HG03354 (cell line): ENCODE data around the gene AKAP11.
A peak's percentile ranks its signal among the peaks of the same experiment; 100 is the strongest.

Experiments
- ATAC-seq: cut with Tn5 transposase; IDR thresholded peaks from one replicate; pipeline ENCODE4 v1.9.1; 2021; ENCODE audit warnings: mild to moderate bottlenecking; ENCODE audit not compliant: unreplicated experiment, poor library complexity, severe bottlenecking

The AKAP11 gene

DNA sequence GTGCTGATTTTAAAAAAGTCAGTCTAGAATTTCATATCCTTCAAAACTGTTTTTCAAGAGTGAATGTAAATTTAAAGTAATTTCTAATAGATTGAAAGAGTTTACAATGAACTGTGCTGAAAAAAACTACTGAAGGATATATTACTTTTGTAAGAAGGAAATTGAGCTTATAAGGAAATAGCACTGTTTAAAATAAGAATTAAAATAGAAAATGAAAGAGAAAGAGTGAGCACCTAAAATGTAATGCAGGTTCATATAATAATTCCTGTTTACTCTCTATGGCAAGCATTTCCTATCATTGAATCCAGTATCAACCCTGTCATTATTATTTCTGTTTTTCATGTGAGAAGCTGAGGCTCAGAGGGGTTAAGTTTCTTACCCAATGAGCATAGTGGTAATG, 57.3 kb downstream of the AKAP11 start:
- no peak for ATAC-seq

DNA sequence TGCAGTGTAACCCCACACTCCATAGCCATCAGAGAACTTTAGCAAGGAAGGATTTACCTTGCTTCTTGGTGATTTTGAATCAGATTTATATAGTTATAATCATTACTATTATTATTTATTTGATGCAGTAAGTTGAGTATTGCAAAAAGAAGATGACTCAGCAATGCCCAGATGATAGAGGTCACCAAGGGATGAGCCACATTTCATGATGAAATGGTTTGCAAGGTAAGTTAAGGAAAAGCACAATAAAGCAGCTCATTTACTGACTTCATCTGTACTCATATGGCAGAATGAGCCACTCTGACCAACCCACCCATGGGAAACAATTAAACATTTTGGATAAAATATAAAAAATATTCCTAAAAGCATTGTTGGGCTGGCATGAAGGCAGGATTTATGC, 59.1 kb downstream of the AKAP11 start:
- ATAC-seq, result no peak

DNA sequence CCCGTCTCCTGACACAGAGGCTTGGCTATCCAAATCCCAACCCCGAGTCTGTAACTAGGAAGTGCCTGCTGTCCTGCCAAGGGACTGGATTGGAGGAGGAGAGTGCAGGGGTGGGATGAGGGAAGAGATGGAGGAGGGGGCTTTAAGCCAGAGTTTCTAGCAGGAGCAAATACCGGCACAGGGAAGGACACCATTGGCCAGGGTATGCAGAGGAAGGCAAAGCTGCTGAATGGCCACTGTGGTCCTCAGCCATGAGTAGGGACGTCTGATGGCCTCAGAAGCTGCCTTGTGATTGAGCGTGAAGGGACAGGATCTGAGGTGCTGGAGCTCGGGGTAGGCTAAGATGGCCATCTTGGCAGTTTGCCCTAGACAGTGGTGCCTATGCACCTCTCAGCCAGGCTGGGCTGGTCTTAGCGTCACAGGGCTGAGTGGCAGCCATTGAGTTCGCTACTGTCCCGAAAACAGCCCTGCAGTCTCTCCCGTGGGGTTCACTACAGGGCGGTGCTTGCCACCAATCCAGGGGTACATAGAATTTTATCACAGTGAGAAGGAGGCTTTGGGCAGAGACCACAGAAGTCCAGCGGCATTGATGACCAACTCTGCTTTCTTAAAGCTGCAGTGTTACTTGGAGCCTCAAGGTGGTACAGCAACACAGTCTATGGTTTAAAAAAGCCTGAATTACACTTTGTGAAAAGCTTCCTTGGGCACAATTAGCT, 61.8 kb downstream of the AKAP11 start:
- ATAC-seq, result peak; percentile 81

DNA sequence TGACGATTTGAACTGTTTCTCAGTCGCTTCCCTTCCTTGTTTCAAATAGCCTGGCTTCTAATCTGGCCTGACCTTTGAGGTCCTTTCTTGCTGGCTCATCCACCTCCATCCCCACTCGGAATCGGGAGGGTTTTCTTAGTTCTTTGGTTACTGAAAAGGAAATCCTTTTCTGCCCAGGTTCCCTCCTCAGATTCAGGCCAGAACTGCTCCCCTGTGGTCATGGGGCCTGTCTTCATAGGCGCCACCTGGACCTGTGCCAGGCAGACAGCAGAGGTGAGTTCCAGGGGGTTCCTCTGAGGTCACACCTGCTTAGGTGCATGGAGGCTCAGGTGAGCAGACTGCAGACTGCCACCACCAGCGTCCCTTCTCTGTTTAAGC, 62.4 kb downstream of the AKAP11 start:
- peak; percentile 38 for ATAC-seq

DNA sequence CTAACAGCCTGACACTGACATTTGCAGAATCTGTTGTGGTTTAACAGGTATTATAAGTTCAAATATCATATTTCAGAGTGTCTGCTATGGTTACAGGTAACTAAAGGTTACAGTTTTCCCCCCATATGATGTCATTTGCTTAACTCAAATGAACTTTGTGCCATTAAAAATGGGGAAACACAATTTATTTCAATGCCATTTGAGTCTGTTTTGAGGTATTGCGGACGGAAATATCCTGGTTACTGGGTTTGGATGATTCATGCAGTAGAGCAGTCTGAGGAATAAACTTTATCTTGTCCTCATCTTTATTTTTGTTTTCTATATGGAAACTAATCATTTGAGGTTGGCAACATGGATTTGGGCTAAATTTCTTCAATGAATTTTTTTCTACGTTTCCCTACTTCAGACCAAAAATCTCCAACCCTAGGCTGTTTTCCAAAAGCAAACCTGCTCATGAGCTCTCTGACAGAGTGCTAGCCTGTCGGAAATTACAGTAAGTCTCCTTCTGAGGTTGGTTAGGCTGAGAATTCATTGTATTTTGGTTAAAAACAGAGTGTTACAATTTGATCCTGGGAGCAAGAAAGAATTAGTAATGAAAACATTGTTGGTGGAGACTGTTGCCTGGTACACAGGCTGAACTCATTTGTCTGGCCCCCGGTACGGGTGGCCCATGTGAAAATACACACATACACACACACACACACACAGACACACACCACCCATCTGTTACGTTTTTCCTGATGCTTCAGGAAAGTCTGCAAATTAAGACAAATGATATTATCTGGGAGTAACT, 66.1 kb downstream of the AKAP11 start:
- ATAC-seq, result no peak

DNA sequence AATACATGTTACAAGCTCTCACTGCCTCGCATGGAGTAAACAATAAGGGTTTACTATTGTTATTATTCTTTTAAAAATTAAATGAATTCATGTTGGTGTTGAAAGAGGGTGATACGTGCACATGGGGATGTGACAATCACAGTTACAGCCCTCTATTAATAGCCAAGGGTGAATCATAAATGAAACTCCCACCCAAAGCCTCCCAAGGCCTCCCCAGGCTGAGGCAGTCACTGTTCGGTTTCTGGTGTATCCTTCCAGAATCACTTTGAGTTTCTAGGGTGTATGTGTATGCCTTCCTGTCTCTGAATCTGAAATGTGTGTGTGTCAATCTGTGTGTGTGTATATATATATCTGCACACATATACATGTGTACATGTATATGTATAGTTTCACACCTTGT, 73.4 kb downstream of the AKAP11 start:
- no peak for ATAC-seq

DNA sequence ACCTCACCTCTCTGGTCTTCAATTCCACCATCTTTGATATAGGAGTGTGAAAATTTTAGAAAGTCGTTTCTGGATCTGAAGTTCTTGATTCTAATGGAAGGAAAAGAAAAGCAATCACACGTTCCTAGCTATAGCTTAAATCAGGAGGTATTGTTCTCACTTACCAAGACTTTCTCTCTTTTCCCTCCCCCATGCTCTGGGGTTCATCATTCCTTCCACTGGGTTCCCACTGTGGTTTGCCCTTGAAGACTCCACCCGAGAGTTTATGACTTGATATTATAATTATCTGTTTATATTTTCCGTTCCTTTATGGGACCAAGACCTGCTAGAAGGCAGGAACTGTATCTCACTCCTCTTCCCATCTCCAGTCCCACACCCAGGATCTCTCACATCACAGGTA, 76.6 kb downstream of the AKAP11 start:
- no peak for ATAC-seq

DNA sequence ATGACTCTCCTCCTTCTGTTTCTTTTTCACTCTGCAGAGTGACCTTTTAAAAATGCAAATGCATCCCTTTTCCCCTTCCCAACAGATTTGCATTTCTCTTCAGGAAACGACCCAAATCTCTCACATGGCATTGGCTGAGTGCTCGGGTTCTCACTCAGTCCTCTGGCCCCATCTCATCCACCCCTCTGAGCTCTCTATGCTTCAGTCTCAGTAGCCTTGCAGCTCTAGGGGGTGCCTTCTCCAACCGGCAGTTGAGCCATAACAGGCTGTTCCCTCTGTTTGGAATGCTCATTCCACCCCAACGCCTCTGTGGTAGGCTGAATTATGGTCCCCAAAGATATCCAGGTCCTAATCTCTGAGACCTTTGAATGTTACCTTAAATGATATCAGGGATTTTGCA, 78.2 kb downstream of the AKAP11 start:
- no peak for ATAC-seq

DNA sequence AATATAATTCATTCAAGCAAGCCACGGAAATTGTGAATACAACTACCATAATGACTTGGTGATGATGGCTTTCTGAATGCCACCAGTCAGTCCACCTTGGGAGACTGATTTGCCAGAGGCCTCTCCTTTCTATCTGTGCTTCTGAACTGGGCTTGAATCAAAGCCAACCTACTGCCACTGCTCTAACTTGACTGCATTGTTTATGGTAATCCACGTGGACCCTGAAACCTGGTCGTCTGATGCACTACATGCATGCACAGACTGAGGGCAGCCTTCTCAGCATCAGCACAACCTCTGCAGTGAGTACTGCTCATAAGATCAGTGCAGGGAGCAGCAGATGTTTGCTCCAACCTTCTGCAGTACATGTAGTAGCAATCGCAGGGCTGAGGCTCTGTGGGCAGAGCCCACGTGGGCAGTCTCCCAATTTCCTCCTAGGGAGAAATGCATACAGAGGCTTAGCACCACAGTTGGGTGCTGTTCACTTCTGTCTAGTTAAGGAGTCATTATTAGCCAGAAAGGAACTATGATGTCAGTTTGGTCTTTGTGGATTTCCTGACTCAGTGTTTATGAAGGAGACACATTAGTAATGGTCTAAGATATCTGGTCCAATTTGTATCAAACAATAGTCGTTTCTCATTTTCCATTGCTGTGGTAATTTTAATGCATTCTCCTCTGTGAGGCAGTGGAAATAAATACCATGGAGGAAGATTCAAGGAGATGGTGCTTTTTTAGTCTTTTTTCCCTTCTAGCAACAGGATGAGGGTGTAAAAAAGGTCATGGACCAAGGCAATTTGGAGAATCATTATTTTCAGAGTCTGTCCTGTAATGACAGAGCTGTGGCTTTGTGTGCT, 82.5 kb downstream of the AKAP11 start:
- peak; percentile 92 for ATAC-seq

DNA sequence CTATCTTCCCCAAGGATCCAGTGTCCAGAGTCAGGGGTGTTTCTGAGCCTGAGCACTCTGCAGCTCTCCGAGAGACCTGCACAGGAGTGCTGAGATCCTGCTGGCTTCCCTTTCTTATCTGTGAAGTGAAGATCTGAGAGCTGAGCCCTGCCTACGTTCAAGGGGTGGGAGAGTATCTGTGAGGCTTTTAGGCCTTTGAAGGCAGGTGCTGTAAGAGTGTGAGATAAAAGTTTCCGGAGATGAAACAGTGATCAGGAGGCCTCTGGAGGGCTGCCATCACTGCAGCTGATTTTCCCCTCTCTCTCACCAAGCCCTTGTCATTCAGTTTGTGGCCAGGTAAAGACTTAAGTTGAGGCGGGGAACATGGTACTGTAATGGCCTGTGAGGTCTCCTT, 83.1 kb downstream of the AKAP11 start:
- no peak for ATAC-seq

DNA sequence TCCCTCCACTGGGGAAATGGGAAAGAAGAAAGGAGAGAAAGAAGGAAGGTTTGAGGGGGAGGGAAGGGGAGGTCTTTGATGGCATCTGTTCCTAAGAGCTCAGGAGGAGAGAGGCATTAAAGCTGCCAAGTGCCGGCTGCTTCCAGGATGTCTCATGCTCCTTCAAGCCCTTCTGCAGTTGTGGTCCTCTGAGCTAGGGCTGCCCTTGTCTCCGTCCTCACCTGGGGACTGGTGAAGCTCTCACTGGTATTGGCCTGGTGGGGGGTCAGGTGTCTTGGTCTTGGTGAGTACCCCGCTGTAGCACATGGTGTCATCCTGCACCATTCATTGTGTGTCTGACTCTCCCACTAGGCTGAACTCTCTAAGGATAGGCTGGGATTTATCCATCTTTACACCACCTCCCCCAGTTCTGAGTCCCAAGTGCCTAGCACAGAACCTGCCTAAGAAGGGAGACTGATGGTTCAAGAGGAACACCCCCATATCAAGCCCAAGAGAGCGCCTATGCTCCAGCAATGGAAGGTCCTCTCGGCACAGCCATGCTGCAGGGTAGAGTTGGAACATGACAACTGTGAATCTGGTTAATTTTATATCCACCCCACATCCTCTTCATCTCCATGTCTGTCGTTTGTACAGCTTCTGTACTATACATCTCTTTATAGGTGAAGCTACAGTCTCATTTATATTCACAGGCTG, 83.7 kb downstream of the AKAP11 start:
- no peak for ATAC-seq

DNA sequence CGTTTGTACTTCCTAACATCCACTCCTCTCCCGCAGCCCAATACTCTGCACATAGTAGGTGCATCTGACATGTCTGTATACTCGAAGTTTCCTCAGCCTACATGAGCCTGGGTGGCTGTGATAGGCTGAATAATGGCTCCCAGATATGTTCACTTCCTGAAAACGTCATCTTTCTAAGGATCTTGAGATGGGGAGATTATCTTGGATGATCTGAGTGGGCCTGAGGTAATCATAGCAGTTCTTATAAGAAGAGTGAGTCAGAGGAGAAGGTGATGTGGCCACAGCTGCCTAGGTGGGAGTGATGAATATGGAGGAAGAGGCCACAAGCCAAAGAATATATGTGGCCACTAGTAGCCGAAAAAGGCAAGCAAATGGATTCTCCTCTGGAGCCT, 84.2 kb downstream of the AKAP11 start:
- ATAC-seq, result no peak

DNA sequence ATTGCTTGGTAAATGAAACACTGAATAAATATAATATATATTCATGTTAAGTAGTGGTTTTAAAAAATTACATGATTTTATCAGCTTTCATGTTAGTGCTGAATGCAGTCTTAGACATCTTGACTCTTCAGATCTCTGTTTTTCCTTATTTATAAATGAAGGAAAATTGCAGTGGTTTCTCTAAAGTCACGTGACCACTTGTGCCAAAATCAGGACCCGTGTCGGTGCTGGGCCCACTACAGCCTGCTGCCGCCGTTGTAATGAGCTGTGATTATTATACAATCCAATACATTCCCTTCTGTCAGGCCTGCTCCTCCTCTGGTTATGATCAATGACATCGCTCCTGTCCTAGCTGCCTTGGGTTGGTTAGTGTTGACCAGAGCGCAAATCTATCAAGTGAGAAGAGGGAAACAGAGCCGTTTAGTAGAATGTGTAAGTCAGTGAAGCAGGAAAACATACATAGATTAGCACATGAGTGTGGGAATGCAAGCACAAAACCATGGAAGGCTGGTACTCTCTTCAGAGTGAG, 88.2 kb downstream of the AKAP11 start:
- no peak for ATAC-seq

DNA sequence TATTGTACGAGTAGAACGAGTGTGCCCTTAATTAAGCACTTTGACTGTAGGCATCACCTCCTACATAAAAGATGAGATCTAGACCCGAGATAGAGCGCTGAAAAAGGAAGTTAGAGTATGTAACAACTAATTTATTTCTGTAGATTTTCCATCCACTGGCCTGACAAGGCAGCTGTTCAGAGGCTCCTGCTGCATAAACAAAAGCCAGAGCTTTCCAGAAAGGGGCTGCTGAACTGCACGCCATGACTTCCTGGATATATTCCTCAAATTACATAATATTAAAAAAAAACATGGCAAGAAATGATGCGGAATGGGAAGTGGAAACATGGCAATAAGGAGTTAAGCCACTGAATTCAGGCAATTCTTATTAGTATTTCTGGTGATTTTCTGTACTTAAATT, 89.7 kb downstream of the AKAP11 start:
- no peak for ATAC-seq

DNA sequence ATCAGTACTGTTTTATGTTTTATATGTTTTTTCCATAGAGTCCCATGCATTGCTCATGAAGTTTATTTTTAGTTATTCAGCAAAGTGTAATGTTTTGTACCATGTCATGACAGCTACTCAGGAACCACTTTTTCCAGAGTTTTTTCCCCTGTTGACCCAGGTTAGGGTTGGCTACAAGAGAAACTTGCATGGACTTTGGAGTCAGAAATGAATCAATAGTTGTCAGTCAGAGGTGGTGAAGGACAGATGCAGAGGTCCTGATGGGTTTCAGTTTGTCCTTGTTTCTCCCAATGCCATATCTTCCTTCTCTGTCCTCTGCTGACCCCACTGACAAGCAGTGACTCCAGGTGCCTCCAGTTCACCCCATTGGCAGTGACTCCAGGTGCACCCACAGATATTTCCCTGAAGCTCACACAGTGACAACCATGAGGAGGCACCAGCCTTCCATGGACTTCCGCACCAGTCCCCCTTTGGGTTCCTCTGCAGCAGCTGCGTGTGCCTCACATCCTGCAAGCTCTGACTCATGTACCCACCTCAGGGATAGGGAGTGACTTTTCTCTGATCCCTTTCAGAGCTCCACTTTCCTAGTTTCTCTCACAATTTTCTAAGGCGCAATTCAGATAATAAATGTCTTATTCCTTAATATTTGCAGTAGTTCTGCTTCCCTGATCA, 92.1 kb downstream of the AKAP11 start:
- no peak for ATAC-seq

DNA sequence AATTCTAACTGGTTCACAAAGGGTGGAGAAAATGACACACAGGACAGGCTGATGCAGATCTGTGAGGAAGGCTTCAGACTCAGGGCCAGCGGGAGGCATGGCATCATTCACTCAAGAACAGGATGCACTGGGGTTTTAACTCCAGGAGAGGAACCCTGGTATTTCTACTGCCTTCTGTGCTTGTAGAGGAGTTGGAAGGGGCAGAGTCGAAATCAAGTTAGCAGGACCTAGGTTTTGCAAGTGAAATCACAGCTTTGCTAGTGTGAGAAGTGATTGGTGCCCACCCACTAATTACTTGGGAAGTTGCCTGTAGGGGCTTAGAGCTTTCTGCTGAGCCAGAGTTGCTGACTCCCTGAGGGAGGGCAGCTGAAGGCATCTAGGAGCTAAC, 92.7 kb downstream of the AKAP11 start:
- ATAC-seq, result no peak

DNA sequence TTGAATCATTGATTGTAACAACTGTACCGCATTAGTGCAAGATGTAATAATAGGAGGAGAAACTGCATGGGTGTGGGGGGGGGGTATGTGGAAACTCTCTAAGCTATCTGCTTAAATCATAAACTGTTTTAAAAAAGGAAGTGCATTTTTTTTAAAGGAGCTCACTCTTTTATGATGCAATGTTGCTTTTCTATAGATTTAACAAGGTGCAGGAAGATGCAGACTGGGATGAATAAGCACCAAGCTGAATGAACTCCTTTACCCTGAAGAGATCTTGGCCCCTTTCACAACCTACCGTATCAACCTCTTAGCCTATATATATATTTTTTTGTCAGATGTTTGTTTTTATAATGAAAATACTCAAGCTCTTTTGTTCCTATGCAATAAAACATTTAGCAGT, 95.9 kb downstream of the AKAP11 start:
- no peak for ATAC-seq

DNA sequence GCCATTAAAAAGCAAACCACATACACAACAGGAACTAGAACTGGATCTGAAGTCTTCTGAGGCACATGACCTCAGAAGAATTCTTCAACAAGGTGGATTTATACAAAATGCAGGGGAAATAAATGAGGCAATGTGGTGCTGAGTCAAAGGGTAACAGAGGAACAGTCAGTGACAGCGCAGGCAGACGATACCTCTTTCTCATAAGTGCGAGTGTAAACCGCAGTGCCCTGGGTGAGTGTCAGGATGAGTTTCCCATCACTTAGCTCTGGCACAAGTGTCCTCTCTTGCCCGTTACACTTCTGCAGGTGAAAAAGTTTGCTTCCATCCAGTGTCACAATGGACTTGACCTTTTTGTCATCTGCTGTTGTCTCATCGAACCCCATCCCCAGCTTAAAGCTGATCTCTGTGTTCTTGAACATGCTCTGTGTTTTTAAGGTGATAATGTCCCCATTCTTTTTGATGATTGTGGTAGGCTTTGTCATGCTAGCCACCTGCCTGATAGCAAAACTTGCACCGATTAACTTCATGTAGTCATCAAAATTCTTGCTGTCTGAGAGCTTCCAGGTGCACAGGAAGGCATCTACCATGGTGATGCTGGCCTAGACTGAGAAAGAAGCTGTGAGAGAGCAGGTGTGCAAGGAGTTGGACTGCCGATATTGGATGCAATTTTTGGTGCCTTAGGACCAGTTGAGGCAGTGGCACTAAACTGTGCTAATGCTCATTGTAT, 97.3 kb downstream of the AKAP11 start:
- ATAC-seq, result no peak

DNA sequence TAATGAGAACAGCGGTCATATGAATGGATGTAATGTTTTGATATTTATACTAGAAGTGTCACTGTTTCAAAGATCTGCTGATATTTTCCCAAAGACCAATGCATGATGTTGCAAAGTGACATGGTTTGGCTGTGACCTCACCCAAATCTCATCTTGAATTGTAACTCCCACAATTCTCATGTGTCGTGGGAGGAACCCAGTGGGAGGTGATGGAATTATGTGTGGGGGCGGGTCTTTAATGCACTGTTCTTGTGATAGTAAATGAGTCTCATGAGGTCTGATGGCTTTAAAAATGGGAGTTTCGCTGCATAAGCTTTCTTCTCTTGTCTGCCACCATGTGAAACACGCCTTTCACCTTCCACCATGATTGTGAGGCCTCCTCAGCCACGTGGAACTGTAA, 98.3 kb downstream of the AKAP11 start:
- no peak for ATAC-seq
